Activated CD8-positive, alpha-beta T cell treated with anti-CD3 and anti-CD28 coated beads for 36 hours (primary cell): Measurements from ENCODE around the gene PLIN3. TPM values are rescaled to one million over a fixed set of nuclear protein-coding genes. Genes with fewer than 3 reads are reported as not detected.

ENCODE experiments used
- ATAC-seq: fragments of 200-7000 bp; cut with Tn5 transposase; one replicate; pipeline ENCODE4 v1.10.0; 2021; ENCODE audit warnings: mild to moderate bottlenecking, moderate library complexity
- CTCF ChIA-PET: fragments of 350-600 bp; sonication (Branson Sonifier 250); formaldehyde crosslinking; loops from one replicate; lab custom pipeline; 2021; ENCODE audit warnings: antibody characterized with exemption; lab: Charles Lee
- POLR2A ChIA-PET: fragments of 350-600 bp; sonication (Branson Sonifier 250); formaldehyde crosslinking; loops from one replicate; lab custom pipeline; 2021; ENCODE audit warnings: antibody characterized with exemption; lab: Charles Lee
- DNase-seq: peaks from one replicate; pipeline ENCODE4 v3.0.0-alpha.2; 2020
- H3K27ac Mint-ChIP-seq: one replicate; pipeline ENCODE4 v1.8.0; 2021; ENCODE audit warnings: mild to moderate bottlenecking, mixed read lengths
- H3K27me3 Mint-ChIP-seq: one replicate; pipeline ENCODE4 v1.8.0; 2021; ENCODE audit warnings: mixed read lengths
- H3K36me3 Mint-ChIP-seq: one replicate; pipeline ENCODE4 v1.8.0; 2021; ENCODE audit warnings: low read depth, mixed read lengths
- H3K4me1 Mint-ChIP-seq: one replicate; pipeline ENCODE4 v1.8.0; 2021; ENCODE audit warnings: low read depth, mixed read lengths
- H3K4me3 Mint-ChIP-seq: one replicate; pipeline ENCODE4 v1.8.0; 2021; ENCODE audit warnings: mild to moderate bottlenecking, moderate library complexity, mixed read lengths
- H3K9me3 Mint-ChIP-seq: one replicate; pipeline ENCODE4 v1.8.0; 2021; ENCODE audit warnings: mixed read lengths
- intact Hi-C: fragments of 100-400 bp; cut with micrococcal nuclease; formaldehyde crosslinking; loops from one replicate; pipeline ENCODE4 v1.10.0; 2022
- total RNA-seq, 2 experiments: library from RNA; stranded (reverse); gene quantifications; one replicate each; pipeline ENCODE4 v1.2.3, GENCODE V29; 2021
- TF ChIP-seq, protein P1 (sequence below): fragments of 200-600 bp; IDR thresholded peaks from one replicate; pipeline ENCODE4 v1.8.0; 2022; ENCODE audit warnings: antibody characterized with exemption, mild to moderate bottlenecking

Gene PLIN3
- total RNA-seq, 2 experiments from 2014 or later: 15.5 to 23.5 TPM

DNA sequence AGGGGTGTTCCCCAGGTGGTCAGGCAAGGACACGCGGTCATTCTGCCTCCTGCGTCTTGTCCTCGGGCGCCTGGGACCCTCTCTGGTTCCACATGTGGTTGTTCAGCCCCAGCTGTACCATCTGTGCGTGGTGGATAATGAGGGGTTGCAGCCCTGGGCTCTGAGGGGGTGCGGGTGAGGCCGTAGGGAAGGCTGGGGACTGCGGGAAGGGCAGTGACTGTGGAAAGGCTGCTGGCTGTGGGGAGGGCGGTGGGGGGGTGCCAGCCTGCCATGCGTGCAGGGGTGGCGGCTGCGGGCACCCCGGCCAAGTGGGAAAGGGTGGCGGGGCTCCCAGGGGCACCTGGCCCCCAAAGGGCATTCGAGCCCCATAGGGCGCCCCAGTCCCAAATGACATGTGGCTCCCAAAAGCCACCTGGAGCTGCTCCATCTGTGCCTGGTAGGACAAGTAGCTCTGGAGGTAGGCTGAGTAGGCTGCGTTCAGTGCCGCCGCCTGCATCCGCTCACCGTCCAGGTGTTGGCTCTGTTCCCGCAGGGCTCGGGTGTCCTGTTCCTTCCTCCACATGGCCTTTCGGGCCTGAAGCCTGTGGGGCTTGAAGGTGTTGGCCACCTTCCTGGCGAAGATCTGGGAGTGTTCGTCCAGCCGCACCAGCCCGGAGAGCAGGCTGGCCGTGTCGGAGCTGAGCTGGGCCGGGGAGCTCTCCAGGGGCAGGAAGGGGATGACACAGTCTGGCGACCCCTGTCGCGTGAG, 51.1 kb downstream of the PLIN3 start:
- POLR2A ChIA-PET: interaction anchor here (1.2 kb wide), 1 partner anchor 14 kb away, joined by 4 read pairs; no protein-coding TSS in a partner anchor
- DNase-seq: no peak
- TF ChIP-seq, protein P1, sequence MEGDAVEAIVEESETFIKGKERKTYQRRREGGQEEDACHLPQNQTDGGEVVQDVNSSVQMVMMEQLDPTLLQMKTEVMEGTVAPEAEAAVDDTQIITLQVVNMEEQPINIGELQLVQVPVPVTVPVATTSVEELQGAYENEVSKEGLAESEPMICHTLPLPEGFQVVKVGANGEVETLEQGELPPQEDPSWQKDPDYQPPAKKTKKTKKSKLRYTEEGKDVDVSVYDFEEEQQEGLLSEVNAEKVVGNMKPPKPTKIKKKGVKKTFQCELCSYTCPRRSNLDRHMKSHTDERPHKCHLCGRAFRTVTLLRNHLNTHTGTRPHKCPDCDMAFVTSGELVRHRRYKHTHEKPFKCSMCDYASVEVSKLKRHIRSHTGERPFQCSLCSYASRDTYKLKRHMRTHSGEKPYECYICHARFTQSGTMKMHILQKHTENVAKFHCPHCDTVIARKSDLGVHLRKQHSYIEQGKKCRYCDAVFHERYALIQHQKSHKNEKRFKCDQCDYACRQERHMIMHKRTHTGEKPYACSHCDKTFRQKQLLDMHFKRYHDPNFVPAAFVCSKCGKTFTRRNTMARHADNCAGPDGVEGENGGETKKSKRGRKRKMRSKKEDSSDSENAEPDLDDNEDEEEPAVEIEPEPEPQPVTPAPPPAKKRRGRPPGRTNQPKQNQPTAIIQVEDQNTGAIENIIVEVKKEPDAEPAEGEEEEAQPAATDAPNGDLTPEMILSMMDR: no peak

DNA sequence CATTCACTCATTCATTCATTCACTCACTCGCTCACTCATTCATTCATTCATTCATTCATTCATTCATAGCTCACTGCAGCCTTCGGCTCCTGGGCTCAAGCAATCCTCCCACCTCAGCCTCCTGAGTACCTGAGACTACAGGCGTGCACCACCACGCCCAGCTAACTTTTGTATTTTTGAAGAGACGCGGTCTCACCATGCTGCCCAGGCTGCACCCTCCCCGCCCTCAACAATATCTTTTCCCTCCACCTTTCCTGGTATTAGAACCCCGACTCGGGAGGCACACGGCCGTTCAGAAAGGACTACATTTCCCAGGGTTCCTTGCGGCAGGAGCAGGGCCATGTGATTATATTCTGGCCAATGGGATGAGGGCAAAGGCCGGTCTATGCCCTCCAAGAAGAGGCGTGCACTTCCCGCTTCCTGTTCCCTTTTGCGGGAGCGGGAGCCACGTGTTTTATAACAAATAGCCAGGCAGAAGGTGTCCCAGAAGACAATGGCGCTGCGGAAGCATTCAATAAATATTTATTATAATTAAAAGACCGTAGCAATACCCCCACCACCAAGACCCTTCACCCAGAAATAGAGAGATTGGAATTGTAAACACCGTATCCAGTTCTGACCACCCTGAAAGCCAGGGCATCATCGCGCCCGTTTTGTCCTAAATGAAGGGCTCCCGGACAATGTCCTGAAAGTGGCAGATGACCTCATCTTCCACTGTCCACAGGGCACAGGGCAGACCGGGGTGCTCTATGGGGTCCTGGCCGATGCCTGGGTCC, 51.9 kb downstream of the PLIN3 start:
- H3K27me3 Mint-ChIP-seq: no peaks in the 10 kb centered on the region
- H3K36me3 Mint-ChIP-seq: peaks cover 25% of the 10 kb centered on the region
- peak overlapping the region; percentile 62 for H3K4me3 Mint-ChIP-seq
- DNase-seq (peak; percentile 88), ATAC-seq (peak; percentile 89)
- intact Hi-C loops: no loop called here
- peaks cover 12% of the 10 kb centered on the region for H3K4me1 Mint-ChIP-seq
- ChIA-PET POLR2A (interaction anchor here (0.7 kb wide), 1 partner anchor 23 kb away, joined by 3 read pairs; no protein-coding TSS in a partner anchor), CTCF (interaction anchor here (1.0 to 3.4 kb wide), 8 partner anchors 11 to 216 kb away, joined by 3 to 31 read pairs (median 4); no protein-coding TSS in a partner anchor)
- H3K27ac Mint-ChIP-seq: peak overlapping the region; percentile 70
- H3K9me3 Mint-ChIP-seq: no peaks in the 10 kb centered on the region
- TF ChIP-seq, protein P1: no peak

More for the DNA sequence above, 51.1 kb downstream of the PLIN3 start:
- no peak overlapping the region for H3K4me3 Mint-ChIP-seq
- no peaks in the 10 kb centered on the region for H3K9me3 Mint-ChIP-seq
- H3K27ac Mint-ChIP-seq: no peak overlapping the region
- intact Hi-C loops: no loop called here
- no peak for ATAC-seq
- H3K36me3 Mint-ChIP-seq: peaks cover 27% of the 10 kb centered on the region
- H3K27me3 Mint-ChIP-seq: no peaks in the 10 kb centered on the region
- CTCF ChIA-PET: interaction anchor here (1.2 to 3.2 kb wide), 6 partner anchors 12 to 215 kb away, joined by 3 to 15 read pairs (median 4); no protein-coding TSS in a partner anchor
- peaks cover 12% of the 10 kb centered on the region for H3K4me1 Mint-ChIP-seq

DNA sequence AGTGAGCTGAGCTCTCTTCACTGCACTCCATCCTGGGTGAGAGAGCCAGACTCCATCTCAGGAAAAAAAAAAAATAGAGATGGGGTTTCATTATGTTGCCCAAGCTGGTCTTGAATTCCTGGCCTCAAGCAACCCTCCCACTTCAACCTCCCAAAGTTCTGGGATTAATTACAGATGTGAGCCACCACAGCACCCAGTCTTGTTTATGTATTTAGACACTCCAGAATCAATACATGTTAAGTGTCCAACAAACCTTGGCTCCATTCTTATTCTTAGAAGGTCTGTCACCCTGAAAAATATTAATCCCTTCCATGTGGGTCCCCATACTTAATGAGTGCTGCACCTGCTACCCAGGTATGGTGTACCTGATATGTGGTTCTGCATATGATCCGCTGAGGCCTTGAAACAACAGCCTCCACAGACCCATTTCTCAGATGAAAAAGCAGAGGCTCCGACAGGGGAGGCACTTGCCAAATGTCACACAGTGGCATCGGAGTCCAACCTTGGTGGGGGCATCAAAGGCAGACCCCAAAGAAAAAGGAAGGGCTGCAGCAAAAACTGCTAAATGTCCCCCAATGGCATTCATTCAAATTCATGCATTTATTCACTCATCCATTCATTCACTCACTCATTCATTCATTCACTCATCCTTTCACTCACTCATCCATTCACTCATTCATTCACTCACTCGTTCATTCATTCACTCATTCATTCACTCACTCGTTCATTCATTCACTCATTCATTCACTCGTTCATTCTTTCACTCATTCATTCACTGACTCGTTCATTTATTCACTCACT, 52.6 kb downstream of the PLIN3 start:
- Mint-ChIP-seq H3K4me3 (peak overlapping the region; percentile 62), H3K27me3 (no peaks in the 10 kb centered on the region), H3K27ac (peak overlapping the region; percentile 70), H3K9me3 (no peaks in the 10 kb centered on the region), H3K36me3 (peaks cover 25% of the 10 kb centered on the region), H3K4me1 (peaks cover 12% of the 10 kb centered on the region)
- CTCF ChIA-PET: interaction anchor here (1.0 to 3.4 kb wide), 6 partner anchors 10 to 97 kb away, joined by 3 to 31 read pairs (median 4); partner anchors contain the start of gene PLIN3
- POLR2A ChIA-PET: interaction anchor here (0.7 kb wide), 1 partner anchor 23 kb away, joined by 3 read pairs; no protein-coding TSS in a partner anchor
- intact Hi-C loops: no loop called here
- TF ChIP-seq, protein P1: no peak
- ATAC-seq (no peak), DNase-seq (no peak)

DNA sequence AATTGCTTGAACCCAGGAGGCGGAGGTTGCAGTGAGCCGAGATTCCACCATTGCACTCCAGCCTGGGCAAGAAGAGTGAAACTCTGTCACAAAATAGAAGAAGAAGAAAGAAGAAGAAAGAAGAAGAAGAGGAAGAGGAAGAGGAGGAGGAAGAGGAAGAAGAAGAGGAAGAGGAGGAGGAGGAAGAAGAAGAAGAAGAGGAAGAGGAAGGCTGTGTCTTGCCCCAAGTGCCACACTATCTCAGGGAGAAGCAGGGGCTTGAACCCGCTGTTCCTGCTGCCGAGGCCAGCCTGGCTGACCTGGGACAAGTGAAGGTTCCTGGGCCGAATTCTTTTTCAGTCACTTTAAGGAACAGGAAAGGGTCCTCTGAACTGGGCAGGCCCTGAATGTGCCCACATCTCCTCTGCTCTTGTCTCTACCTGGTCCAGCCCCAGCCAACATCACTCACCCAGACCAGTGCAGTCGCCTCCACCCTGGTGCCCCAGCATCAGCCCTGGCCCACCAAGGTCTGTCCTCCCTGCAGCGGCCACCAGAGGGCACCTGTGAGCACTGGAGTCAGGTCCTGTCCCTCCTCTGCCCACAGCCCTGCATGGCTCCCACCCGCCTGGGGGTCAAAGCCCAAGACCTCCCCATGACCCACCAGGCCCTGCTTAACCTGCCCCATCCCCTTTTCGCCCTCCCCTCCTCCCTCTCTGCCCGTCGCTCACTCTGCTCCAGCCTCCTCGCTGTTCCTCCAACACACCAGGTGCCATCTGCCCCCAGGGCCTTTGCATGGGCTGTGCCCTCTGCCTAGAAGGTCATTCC, 55.9 kb downstream of the PLIN3 start:
- ChIA-PET POLR2A (interaction anchor here (1.2 kb wide), 1 partner anchor 20 kb away, joined by 3 read pairs; the partner anchor contains the start of gene TICAM1), CTCF (interaction anchor here (0.6 to 7.6 kb wide), 12 partner anchors 11 to 220 kb away, joined by 3 to 310 read pairs (median 28); partner anchors contain the start of gene TICAM1)
- intact Hi-C loops: no loop called here
- TF ChIP-seq, protein P1: peak; percentile 80
- Mint-ChIP-seq H3K27me3 (no peaks in the 10 kb centered on the region), H3K4me3 (no peak overlapping the region), H3K27ac (no peak overlapping the region), H3K36me3 (peaks cover 11% of the 10 kb centered on the region), H3K9me3 (no peaks in the 10 kb centered on the region), H3K4me1 (peaks cover 12% of the 10 kb centered on the region)
- peak; percentile 95 for DNase-seq
- peak; percentile 87 for ATAC-seq
